HG03064 (cell line): ENCODE measurements around the gene LRFN4.
A peak's percentile ranks its signal among the peaks of the same experiment; 100 is the strongest.
"Not testable (repeated sequence)": the region's sequence is repeated elsewhere in the genome, so short reads cannot be mapped to it uniquely, and the experiment has no call there.

Source experiments
- ATAC-seq: cut with Tn5 transposase; IDR thresholded peaks from one replicate; pipeline ENCODE4 v1.9.1; 2021; ENCODE audit warnings: low read depth; ENCODE audit not compliant: unreplicated experiment

The LRFN4 gene

GRCh38 chr11:66856496-66857233, at the start of gene LRFN4:
Gene LRFN4, plus strand, starts transcription at chr11:66857064. Its CDS starts 681 bp downstream, at chr11:66857745.
- ATAC-seq, result peak; percentile 15

GRCh38 chr11:66809592-66809991, 47.3 kb upstream of the LRFN4 start:
- ATAC-seq, result no peak

DNA sequence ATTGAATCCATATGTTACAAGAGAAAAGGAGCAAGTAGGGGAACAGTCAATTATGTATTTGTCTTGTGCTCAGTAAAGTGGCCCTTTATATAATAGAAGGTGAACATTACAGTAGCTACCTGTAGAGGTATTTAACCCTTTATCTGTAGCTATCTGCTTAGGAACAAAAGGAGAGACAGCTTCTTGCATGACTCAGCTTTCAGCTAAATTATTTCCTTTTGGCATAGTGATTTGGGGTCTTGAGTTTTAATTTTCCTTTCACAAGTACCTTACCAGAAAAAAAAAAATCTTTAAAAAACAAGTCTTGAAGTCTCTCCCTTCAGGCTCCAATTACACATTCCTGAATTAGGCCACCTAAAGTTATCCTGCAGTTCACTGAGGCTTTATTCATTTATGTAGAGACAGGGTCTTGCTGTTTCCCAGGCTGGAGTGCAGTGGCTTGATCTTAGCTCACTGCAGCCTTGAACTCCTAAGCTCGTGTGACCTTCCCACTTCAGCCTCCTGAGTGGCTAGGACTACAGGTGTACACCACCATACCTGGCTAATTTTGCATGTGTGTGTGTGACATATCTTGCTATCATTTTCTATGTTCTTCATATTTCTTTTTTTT, 46.2 kb upstream of the LRFN4 start:
- no peak for ATAC-seq

DNA sequence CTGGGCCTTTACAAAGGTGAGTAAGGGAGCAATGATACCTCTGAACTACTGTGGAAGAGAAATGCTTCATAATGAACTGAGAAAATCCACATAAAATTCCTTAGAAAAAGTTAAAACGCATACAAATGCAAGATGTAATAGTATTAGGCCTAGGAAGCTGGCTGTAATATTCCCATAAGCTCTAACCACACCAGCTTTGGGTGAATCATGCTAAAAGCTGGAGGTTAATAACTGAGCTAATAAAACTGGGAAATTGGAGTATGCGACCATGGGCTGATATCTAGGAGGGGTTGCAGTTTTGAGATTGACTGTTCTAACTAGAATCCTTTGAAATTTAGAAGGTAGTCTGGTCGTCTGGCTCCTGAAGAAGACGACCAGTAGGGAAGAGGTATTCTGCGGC, 42.2 kb upstream of the LRFN4 start:
- no peak for ATAC-seq

DNA sequence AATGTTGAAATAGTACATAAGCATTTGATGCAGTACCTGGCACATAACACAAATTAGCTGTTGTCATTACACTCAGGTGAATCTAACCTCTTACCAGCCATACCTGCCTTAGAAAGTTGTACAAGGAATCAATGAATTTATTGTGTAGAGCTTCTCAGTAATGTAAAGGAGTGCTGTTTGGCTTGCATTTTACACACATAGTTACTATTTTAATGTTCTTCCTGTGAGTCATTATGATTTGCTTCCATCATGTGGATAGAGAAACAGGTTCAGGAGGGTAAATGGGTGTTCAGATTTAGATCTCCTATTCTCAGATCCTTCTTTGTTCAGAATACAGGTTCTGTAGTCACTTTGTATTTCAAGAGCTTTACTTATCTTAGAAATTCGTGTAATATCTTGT, 41.2 kb upstream of the LRFN4 start:
- ATAC-seq, result no peak

DNA sequence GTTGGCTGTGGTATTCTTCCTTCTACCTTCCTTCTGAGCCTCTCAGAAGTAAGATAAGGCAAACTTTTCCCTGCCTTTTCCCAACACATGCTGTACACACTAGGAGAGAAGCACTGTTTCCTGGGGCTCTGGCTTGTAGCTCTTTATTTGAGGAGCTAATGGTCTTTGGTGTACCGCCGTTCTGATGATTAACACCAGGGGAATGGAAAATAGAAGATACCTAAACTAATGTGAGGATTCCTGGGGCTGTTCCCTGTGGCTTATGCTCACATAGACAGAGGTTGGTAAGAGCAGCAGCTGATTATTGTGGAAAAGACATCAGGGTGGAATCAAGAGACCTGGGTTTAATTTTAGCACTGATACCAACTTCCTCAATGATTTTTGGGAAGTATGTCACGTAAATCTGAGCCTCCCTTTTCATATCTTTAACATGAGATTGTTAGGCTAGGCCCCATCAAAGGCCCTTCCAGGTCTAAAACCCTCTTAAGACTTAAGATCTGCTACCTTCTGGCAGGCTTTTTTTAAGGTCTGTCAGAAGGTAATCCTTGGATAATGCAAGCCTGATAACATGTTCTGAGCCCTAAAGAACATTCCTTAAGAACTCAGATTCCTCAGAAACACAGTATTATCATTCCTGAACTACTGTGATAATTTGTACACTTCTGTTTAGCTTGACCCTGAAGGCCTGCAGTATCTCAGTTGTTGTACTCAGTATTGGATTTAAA, 38.5 kb upstream of the LRFN4 start:
- no peak for ATAC-seq

- no peak for ATAC-seq
These were observed 36.5 kb upstream of the LRFN4 start for GRCh38 chr11:66820381-66820780.

- ATAC-seq, result no peak
These were observed 36.0 kb upstream of the LRFN4 start for GRCh38 chr11:66820901-66821300.

DNA sequence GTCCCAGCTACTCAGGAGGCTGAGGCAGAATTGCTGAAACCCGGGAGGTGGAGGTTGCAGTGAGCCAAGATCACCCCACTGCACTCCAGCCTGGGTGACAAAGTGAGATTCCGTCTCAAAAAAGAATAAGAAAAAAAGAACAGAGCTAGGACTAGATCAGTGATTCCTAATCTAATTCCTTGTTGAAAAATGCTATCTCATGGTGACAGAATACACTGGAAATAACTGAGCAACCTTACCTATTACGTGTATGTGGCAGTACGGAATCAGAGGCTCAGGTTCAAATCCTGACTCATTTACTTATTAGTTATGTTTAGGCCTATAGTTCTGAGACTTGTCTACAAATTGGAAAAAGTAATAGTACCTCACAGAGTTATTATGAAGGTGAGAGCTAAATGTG, 33.2 kb upstream of the LRFN4 start:
- ATAC-seq, result no peak

GRCh38 chr11:66824573-66824972, 32.3 kb upstream of the LRFN4 start:
- ATAC-seq, result not testable (repeated sequence)

DNA sequence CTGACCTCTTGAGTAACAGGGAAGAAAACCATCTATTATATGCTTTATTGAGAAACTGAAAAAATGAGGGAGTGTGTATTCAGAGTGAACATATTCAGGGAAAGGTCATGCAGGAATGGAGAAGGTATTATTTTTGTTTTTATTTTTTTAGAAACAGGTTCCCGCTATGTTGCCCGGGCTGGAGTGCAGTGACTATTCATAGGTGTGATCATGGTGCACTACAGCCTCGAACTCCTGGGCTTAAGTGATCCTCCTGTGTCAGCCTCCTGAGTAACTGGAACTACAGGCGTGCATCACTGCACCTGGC, 22.4 kb upstream of the LRFN4 start:
- ATAC-seq, result no peak

- no peak for ATAC-seq
These were observed 21.9 kb upstream of the LRFN4 start for GRCh38 chr11:66834943-66835342.

DNA sequence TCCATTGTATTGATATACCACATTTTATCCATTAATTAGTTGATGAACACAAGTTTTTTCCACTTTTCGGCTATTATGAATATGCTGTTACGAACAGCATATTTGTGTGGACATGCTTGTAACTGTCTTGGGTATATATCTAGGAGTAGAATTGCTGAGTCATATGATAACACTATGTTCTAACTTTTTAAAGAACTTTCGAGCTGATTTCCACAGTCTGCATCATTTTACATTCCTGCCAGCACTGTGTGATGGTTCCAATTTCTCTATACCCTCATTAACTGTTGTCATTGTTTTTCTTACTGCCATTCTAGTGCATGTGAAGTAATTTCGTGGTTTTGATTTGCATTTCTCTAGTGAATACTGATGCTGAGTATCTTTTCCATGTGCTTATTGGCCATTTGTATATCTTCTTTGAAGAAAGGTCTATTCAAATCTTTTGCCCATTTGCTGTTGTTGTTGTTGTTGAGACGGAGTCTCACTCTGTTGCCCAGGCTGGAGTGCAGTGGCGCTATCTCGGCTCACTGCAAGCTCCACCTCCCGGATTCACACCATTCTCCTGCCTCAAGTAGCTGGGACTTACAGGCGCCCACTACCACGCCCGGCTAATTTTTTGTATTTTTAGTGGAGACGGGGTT, 21.0 kb upstream of the LRFN4 start:
- ATAC-seq, result no peak

DNA sequence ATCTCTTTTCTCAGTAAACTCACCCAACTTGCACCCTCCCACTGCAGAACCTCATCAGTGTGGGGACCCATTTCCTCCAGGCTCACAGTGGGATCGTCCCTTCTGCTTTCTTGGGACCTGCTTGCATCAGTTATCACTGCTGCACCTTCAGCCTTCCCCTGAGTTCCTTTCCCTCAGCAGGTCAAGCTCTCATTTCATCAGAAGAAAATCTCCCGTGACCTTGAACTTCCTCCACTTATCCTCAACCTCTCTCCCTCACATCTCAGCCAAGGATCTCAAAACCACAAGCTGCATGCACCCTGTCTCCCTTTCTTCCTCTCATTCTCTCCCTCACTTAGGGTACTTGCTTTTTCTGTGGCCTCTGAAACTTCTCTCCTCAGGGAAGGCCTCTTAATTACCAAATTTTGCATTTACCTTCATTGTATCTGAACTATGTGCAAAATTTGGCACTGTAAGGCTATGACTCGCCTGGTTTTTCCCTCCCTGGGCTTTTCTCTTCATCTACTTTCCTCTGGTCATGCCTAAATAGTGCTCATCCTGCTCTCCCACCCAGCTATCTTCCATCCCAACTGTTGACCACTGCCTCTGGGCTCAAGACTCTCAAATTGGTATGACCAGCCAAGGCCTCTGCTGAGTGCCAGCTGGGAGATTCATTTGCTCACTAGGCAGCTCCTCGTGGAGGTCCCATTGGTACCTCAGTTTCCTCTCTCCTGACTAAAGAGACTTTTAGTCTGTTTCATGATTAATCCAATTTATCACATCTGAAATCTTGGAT, 16.4 kb upstream of the LRFN4 start:
- ATAC-seq, result no peak

GRCh38 chr11:66841861-66842260, 15.0 kb upstream of the LRFN4 start:
- no peak for ATAC-seq

- ATAC-seq, result no peak
These were observed 14.4 kb upstream of the LRFN4 start for GRCh38 chr11:66842501-66842895.

DNA sequence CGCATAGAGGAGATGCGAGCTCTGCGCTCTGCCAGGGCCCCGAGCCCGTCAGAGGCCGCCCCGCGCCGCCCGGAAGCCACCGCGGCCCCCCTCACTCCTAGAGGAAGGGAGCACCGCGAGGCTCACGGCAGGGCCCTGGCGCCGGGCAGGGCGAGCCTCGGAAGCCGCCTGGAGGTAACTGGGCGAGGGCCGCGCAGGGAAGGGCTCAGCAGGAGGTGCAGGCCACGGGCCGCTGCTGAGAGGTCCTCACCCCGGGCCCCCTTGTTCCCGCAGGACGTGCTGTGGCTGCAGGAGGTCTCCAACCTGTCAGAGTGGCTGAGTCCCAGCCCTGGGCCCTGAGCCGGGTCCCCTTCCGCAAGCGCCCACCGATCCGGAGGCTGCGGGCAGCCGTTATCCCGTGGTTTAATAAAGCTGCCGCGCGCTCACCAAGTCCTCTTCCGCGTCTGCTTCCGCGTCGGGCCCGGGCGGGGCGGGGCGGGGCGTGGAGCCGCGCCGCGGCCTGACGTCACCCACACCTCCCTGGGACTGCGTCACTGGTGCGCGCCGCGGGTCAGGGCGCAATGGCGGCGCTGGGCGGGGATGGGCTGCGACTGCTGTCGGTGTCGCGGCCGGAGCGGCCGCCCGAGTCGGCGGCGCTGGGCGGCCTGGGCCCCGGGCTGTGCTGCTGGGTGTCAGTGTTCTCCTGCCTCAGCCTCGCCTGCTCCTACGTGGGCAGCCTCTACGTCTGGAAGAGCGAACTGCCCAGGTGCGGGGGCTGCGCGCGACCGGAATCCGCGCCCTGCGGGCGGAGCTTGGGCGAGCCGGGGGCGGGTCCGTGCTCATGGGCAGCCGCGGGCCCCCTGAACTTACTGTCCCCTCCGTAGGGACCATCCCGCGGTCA, 13.7 kb upstream of the LRFN4 start, which contains the start of gene RCE1:
Gene RCE1 (plus strand): TSS at position 546 of the 880 bp plus-strand sequence. CDS start 15 bp downstream, at position 561.
- ATAC-seq, result peak; percentile 76

DNA sequence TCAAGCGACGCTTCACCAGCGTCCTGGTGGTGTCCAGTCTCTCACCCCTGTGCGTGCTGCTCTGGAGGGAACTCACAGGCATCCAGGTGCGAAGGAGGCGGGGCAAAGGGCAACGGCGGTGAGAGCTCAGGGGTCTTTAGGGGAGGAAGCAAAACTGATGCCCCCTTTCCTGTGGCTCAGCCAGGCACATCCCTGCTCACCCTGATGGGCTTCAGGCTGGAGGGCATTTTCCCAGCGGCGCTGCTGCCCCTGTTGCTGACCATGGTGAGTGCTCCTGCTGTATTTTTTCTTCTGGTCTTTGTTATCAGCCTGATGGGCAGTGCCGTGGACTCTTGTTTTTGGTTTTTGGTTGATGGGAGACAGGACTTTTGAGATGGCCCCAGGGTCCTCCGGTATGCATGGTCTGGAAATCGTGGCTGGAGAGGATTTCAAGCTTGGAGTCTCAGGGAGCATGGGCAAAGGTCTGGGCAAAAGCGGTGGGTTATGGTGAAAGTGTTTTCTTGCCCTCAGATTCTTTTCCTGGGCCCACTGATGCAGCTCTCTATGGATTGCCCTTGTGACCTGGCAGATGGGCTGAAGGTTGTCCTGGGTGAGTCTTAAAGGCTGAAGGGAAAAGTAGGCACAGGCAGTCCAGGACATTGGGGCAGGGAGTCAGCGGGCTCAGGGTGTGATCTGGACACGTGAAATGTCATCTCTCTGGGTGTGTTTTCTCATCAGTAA, 12.9 kb upstream of the LRFN4 start:
- no peak for ATAC-seq
